Fibroblast of lung (primary cell): Measurements from ENCODE around the gene APPL2. TPM values are rescaled to one million over a fixed set of nuclear protein-coding genes. Genes with fewer than 3 reads are reported as not detected.
"Not testable (repeated sequence)": the region's sequence is repeated elsewhere in the genome, so short reads cannot be mapped to it uniquely, and the experiment has no call there.

ENCODE experiments used
- DNase-seq, 2 donors: peaks; one replicate each; pipeline versions ENCODE4 v3.0.0 to v3.0.0-alpha.2; 2010; ENCODE audit warnings: low read depth in 2 of 2
- H2AFZ ChIP-seq: 2 replicates; pipeline ENCODE4 v1.5.1; 2012; ENCODE audit warnings: low read length, control low read depth, inconsistent platforms
- H3K27ac ChIP-seq: 2 replicates; pipeline ENCODE4 v1.5.1; 2011; ENCODE audit warnings: low read length, control low read depth; ENCODE audit not compliant: insufficient read depth
- H3K27me3 ChIP-seq: 2 replicates; pipeline ENCODE4 v1.5.1; 2011; ENCODE audit warnings: mild to moderate bottlenecking, low read length; ENCODE audit not compliant: control insufficient read depth, insufficient read depth
- H3K36me3 ChIP-seq: 2 replicates; pipeline ENCODE4 v1.5.1; 2011; ENCODE audit warnings: low read length; ENCODE audit not compliant: control insufficient read depth, insufficient read depth
- H3K4me1 ChIP-seq: 2 replicates; pipeline ENCODE4 v1.5.1; 2011; ENCODE audit warnings: low read length; ENCODE audit not compliant: control insufficient read depth, insufficient read depth; ENCODE audit errors: extremely low read depth
- H3K4me2 ChIP-seq: 2 replicates; pipeline ENCODE4 v1.5.1; 2011; ENCODE audit warnings: low read length, control low read depth; ENCODE audit not compliant: insufficient read depth; ENCODE audit errors: extremely low read depth
- H3K4me3 ChIP-seq, 4 experiments: fragments of 200-600 bp in 1 of 4; sonication (generic) in 1 of 4; replicated peaks in 1 of 4; 2 replicates each; pipeline ENCODE4 v1.5.1; 2011 to 2016; ENCODE audit warnings: low read length in 4 of 4, low read depth in 3 of 4, mild to moderate bottlenecking in 3 of 4, control low read depth in 2 of 4, inconsistent platforms in 1 of 4, mixed read lengths in 1 of 4; ENCODE audit not compliant: insufficient read depth in 1 of 4; ENCODE audit errors: control extremely low read depth in 1 of 4
- H3K79me2 ChIP-seq: 2 replicates; pipeline ENCODE4 v1.5.1; 2012; ENCODE audit warnings: mild to moderate bottlenecking, low read length, inconsistent platforms; ENCODE audit not compliant: control insufficient read depth, insufficient read depth
- H3K9ac ChIP-seq: 2 replicates; pipeline ENCODE4 v1.5.1; 2011; ENCODE audit warnings: mild to moderate bottlenecking, low read length, control low read depth; ENCODE audit not compliant: insufficient read depth
- H3K9me3 ChIP-seq: 2 replicates; pipeline ENCODE4 v1.5.1; 2012; ENCODE audit warnings: low read depth, low read length; ENCODE audit not compliant: control insufficient read depth, insufficient read depth
- H4K20me1 ChIP-seq: 2 replicates; pipeline ENCODE4 v1.5.1; 2011; ENCODE audit warnings: low read length; ENCODE audit not compliant: control insufficient read depth, insufficient read depth; ENCODE audit errors: extremely low read depth
- EZH2 ChIP-seq: IDR thresholded peaks from 2 replicates; pipeline ENCODE4 v1.5.1; 2012; ENCODE audit warnings: low read length, control low read depth, mild to moderate bottlenecking; ENCODE audit errors: missing control alignments
- polyA plus RNA-seq, 2 donors: library from polyadenylated mRNA; depleted of rRNA in 1 of 2; stranded (reverse) in 1 of 2; unstranded in 1 of 2; fragments of >200 nt; gene quantifications; 2 replicates each; pipeline ENCODE4 v1.2.1, GENCODE V29; 2011 to 2012; ENCODE audit warnings: missing spikeins in 1 of 2
- total RNA-seq: library from RNA; depleted of rRNA; stranded (reverse); fragments of >200 nt; gene quantifications from 2 replicates; pipeline ENCODE4 v1.2.1, GENCODE V29; 2014
- TF ChIP-seq, protein P1 (sequence below), 2 donors: IDR thresholded peaks in 1 of 2; conservative IDR thresholded peaks in 1 of 2; 1 replicate in 1 of 2; 2 replicates in 1 of 2; pipeline ENCODE4 v1.5.1; 2011 to 2012; ENCODE audit warnings: low read length in 2 of 2, control low read depth in 1 of 2, inconsistent platforms in 1 of 2, low read depth in 1 of 2, mild to moderate bottlenecking in 1 of 2

APPL2 gene
- total and polyA plus RNA-seq, 2 donors (not counting 1 experiment from before 2014, with no cell fraction given), result 53.8 to 68.0 TPM

DNA sequence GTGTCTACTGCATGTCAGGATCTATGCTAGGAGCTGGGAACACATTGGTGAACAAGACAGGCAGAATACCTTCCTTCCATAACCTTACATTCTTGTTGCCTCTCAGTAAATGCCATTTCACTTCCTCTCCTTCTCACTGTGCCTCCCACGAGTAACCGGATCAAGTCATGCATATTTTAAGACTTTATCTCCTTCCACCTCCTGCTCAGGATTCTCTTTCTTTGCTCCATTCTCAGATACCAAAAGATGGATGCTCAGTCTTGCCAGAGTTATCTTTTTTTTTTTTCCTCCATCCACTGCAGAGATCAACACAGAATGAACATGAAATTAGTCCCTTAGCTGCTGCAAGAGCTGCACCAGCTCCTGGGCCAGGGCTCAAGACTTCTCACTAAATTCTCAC lies 20.0 kb upstream of the APPL2 start:
- Histone ChIP-seq H3K9ac (no peak overlapping the region), H2AFZ (no peak overlapping the region), H3K79me2 (no peaks in the 10 kb centered on the region), H3K27me3 (no peaks in the 10 kb centered on the region), H3K4me2 (no peak overlapping the region), H3K4me3 (no peak overlapping the region), H3K27ac (peak overlapping the region; percentile 41), H3K36me3 (no peaks in the 10 kb centered on the region), H3K4me1 (peaks cover 45% of the 10 kb centered on the region), H3K9me3 (no peaks in the 10 kb centered on the region), H4K20me1 (no peaks in the 10 kb centered on the region)
- TF ChIP-seq, protein P1, sequence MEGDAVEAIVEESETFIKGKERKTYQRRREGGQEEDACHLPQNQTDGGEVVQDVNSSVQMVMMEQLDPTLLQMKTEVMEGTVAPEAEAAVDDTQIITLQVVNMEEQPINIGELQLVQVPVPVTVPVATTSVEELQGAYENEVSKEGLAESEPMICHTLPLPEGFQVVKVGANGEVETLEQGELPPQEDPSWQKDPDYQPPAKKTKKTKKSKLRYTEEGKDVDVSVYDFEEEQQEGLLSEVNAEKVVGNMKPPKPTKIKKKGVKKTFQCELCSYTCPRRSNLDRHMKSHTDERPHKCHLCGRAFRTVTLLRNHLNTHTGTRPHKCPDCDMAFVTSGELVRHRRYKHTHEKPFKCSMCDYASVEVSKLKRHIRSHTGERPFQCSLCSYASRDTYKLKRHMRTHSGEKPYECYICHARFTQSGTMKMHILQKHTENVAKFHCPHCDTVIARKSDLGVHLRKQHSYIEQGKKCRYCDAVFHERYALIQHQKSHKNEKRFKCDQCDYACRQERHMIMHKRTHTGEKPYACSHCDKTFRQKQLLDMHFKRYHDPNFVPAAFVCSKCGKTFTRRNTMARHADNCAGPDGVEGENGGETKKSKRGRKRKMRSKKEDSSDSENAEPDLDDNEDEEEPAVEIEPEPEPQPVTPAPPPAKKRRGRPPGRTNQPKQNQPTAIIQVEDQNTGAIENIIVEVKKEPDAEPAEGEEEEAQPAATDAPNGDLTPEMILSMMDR (conservative IDR thresholded peaks at IDR 0.05 in 1 of 2, IDR thresholded peaks at IDR 0.05 in 1 of 2; ENCODE audit: low read depth in 1 of 2, low read length in 2 of 2), result no peak
- no peak for TF ChIP-seq EZH2
- DNase-seq, result peak in 1 of 2 donors; percentile 68

GRCh38 chr12:105253866-105254513 lies 18.0 kb upstream of the APPL2 start:
- peaks cover 42% of the 10 kb centered on the region for H3K4me1 ChIP-seq
- H3K4me2 ChIP-seq, result peak overlapping the region; percentile 76
- H3K36me3 ChIP-seq, result no peaks in the 10 kb centered on the region
- no peaks in the 10 kb centered on the region for H3K9me3 ChIP-seq
- no peak for TF ChIP-seq EZH2
- TF ChIP-seq, protein P1 (conservative IDR thresholded peaks at IDR 0.05 in 1 of 2, IDR thresholded peaks at IDR 0.05 in 1 of 2; ENCODE audit: low read depth in 1 of 2, low read length in 2 of 2), result no peak
- peak; percentile 61 to 79 for DNase-seq
- H4K20me1 ChIP-seq, result no peaks in the 10 kb centered on the region
- no peak overlapping the region for H3K9ac ChIP-seq
- no peaks in the 10 kb centered on the region for H3K79me2 ChIP-seq
- H3K27me3 ChIP-seq, result no peaks in the 10 kb centered on the region
- peak overlapping the region; percentile 15 for H2AFZ ChIP-seq
- peak overlapping the region; percentile 80 for H3K27ac ChIP-seq
- no peak overlapping the region for H3K4me3 ChIP-seq

GRCh38 chr12:105252901-105253300 lies 16.9 kb upstream of the APPL2 start:
- Histone ChIP-seq H2AFZ (no peak overlapping the region), H4K20me1 (no peaks in the 10 kb centered on the region), H3K9ac (no peak overlapping the region), H3K27ac (no peak overlapping the region), H3K4me3 (no peak overlapping the region), H3K27me3 (no peaks in the 10 kb centered on the region), H3K79me2 (no peaks in the 10 kb centered on the region), H3K4me1 (peaks cover 33% of the 10 kb centered on the region), H3K4me2 (no peak overlapping the region), H3K9me3 (no peaks in the 10 kb centered on the region), H3K36me3 (no peaks in the 10 kb centered on the region)
- TF ChIP-seq, protein P1 (conservative IDR thresholded peaks at IDR 0.05 in 1 of 2, IDR thresholded peaks at IDR 0.05 in 1 of 2; ENCODE audit: low read depth in 1 of 2, low read length in 2 of 2), result no peak
- no peak for TF ChIP-seq EZH2
- no peak for DNase-seq

- H3K79me2 ChIP-seq, result not testable (repeated sequence)
These were observed 9.9 kb upstream of the APPL2 start for GRCh38 chr12:105245776-105246427.

More at GRCh38 chr12:105245776-105246427, 9.9 kb upstream of the APPL2 start:
- H3K9me3 ChIP-seq, H3K9ac ChIP-seq, H3K4me2 ChIP-seq, H4K20me1 ChIP-seq, H3K4me1 ChIP-seq, H3K4me3 ChIP-seq, H3K27me3 ChIP-seq, DNase-seq, H3K36me3 ChIP-seq, H3K27ac ChIP-seq, H2AFZ ChIP-seq: not testable (repeated sequence)
